CD4-positive, alpha-beta T cell (primary cell): Measurements from ENCODE around the gene KCNJ5. TPM values are rescaled to one million over a fixed set of nuclear protein-coding genes. Genes with fewer than 3 reads are reported as not detected.

Source experiments
- ATAC-seq: fragments of 200-7000 bp; cut with Tn5 transposase; one replicate; pipeline ENCODE4 v1.10.0; 2022; ENCODE audit warnings: mild to moderate bottlenecking; ENCODE audit not compliant: poor library complexity
- CTCF ChIA-PET: fragments of 350-600 bp; sonication (Branson Sonifier 250); formaldehyde crosslinking; loops from one replicate; lab custom pipeline; 2021; ENCODE audit warnings: antibody characterized with exemption, inconsistent platforms; lab: Charles Lee
- POLR2A ChIA-PET: fragments of 350-600 bp; sonication (Branson Sonifier 250); formaldehyde crosslinking; loops from one replicate; lab custom pipeline; 2021; ENCODE audit warnings: antibody characterized with exemption, inconsistent platforms; lab: Charles Lee
- DNase-seq, 14 experiments: peaks; one replicate each; pipeline ENCODE4 v3.0.0-alpha.2; 2013 to 2020; ENCODE audit warnings: mixed read lengths in 2 of 14
- H3K27ac ChIP-seq, 2 donors: one replicate each; pipeline versions ENCODE4 v1.5.1 to v1.7.0; 2013; ENCODE audit warnings: low read length in 2 of 2, low read depth in 1 of 2, mild to moderate bottlenecking in 1 of 2
- H3K27me3 ChIP-seq, 2 experiments: 1 replicate in 1 of 2; 2 replicates in 1 of 2; pipeline versions ENCODE4 v1.6.1 to v1.7.0; 2013; ENCODE audit warnings: low read length in 2 of 2, control low read depth in 1 of 2, mild to moderate bottlenecking in 1 of 2, moderate library complexity in 1 of 2; ENCODE audit not compliant: insufficient read depth in 2 of 2, control insufficient read depth in 1 of 2
- H3K36me3 ChIP-seq: one replicate; pipeline ENCODE4 v1.6.1; 2013; ENCODE audit warnings: low read length, control low read depth; ENCODE audit not compliant: insufficient read depth
- H3K4me1 ChIP-seq: one replicate; pipeline ENCODE4 v1.6.1; 2013; ENCODE audit warnings: low read length, control low read depth; ENCODE audit not compliant: insufficient read depth
- H3K4me3 ChIP-seq: one replicate; pipeline ENCODE4 v1.5.1; 2013; ENCODE audit warnings: mild to moderate bottlenecking, low read length, moderate library complexity
- H3K9me3 ChIP-seq, 2 experiments: 1 replicate in 1 of 2; 2 replicates in 1 of 2; pipeline versions ENCODE4 v1.6.1 to v1.7.0; 2013; ENCODE audit warnings: low read length in 2 of 2, mild to moderate bottlenecking in 2 of 2, control low read depth in 1 of 2, moderate library complexity in 1 of 2; ENCODE audit not compliant: control insufficient read depth in 1 of 2, insufficient read depth in 1 of 2
- H3K27ac Mint-ChIP-seq: one replicate; pipeline ENCODE4 v1.8.0; 2020; ENCODE audit warnings: mixed read lengths
- H3K27me3 Mint-ChIP-seq: one replicate; pipeline ENCODE4 v1.8.0; 2021; ENCODE audit warnings: mixed read lengths
- H3K36me3 Mint-ChIP-seq: one replicate; pipeline ENCODE4 v1.8.0; 2021; ENCODE audit warnings: low read depth, mixed read lengths
- H3K4me1 Mint-ChIP-seq: one replicate; pipeline ENCODE4 v1.8.0; 2021; ENCODE audit warnings: low read depth, mixed read lengths
- H3K4me3 Mint-ChIP-seq: one replicate; pipeline ENCODE4 v1.8.0; 2020; ENCODE audit warnings: mild to moderate bottlenecking, mixed read lengths
- H3K9me3 Mint-ChIP-seq: one replicate; pipeline ENCODE4 v1.8.0; 2020; ENCODE audit warnings: mixed read lengths
- intact Hi-C, 2 experiments: fragments of 100-400 bp; cut with DNase I in 1 of 2; cut with micrococcal nuclease in 1 of 2; formaldehyde crosslinking; loops; one replicate each; pipeline versions ENCODE4 v1.15.1 to v1.9.0; 2023 to 2025; cut with DNase I, micrococcal nuclease
- total RNA-seq, 174 experiments: library from RNA in 2 of 174; stranded (reverse) in 2 of 174; gene quantifications; one replicate each; pipeline ENCODE4 v1.2.3 and lab custom pipeline; 2021 to 2026
- TF ChIP-seq, protein P1 (sequence below): fragments of 200-600 bp; IDR thresholded peaks from one replicate; pipeline ENCODE4 v1.8.0; 2022; ENCODE audit warnings: antibody characterized with exemption, mild to moderate bottlenecking

KCNJ5 gene
- total RNA-seq, 2 experiments from 2014 or later, result 0.05 TPM; not detected in 1

DNA sequence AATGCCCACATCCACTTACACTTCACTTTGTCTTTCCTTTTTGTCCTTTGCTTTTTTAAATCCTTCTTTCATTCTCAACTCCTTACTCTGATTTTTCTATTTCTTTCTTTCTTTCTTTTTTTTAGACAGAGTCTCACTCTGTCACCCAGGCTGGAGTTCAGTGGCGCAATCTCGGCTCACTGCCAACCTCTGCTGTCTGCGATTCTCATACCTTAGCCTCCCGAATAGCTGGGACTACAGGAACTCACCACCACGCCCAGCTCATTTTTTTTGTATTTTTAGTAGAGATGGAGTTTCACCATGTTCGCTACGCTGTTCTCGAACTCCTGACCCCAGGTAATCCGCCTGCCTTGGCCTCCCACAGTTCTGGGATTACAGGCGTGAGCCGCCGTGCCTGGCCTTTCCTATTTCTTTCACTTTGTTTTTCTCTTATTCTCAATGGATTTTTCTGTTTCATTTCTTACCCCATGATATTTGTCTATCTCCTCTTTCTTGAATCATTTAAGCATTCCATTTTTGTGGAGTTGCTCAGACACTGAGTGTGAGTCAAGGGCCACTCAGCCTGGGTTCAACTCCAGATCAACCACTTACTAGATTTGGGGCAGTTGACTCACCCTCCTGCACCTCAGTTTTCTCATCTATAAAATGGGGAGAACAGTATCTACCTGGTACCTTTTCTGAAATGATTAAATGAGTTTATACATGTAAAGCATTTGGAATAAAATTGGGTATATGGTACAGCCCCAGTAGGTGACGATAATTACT lies 7.6 kb downstream of the KCNJ5 start:
- Histone ChIP-seq H3K4me1 (no peaks in the 10 kb centered on the region), H3K4me3 (no peak overlapping the region), H3K36me3 (no peaks in the 10 kb centered on the region), H3K27ac (no peak overlapping the region), H3K9me3 (no peaks in the 10 kb centered on the region), H3K27me3 (no peaks in the 10 kb centered on the region)
- ATAC-seq (no peak), DNase-seq (no peak)
- no peak overlapping the region for H3K4me3 Mint-ChIP-seq
- peaks cover 5% of the 10 kb centered on the region for H3K27me3 Mint-ChIP-seq
- H3K9me3 Mint-ChIP-seq, result no peaks in the 10 kb centered on the region
- H3K27ac Mint-ChIP-seq, result no peak overlapping the region
- H3K4me1 Mint-ChIP-seq, result peaks cover 5% of the 10 kb centered on the region
- H3K36me3 Mint-ChIP-seq, result no peaks in the 10 kb centered on the region
- ChIA-PET CTCF (no interaction called here), POLR2A (no interaction called here)
- TF ChIP-seq, protein P1, sequence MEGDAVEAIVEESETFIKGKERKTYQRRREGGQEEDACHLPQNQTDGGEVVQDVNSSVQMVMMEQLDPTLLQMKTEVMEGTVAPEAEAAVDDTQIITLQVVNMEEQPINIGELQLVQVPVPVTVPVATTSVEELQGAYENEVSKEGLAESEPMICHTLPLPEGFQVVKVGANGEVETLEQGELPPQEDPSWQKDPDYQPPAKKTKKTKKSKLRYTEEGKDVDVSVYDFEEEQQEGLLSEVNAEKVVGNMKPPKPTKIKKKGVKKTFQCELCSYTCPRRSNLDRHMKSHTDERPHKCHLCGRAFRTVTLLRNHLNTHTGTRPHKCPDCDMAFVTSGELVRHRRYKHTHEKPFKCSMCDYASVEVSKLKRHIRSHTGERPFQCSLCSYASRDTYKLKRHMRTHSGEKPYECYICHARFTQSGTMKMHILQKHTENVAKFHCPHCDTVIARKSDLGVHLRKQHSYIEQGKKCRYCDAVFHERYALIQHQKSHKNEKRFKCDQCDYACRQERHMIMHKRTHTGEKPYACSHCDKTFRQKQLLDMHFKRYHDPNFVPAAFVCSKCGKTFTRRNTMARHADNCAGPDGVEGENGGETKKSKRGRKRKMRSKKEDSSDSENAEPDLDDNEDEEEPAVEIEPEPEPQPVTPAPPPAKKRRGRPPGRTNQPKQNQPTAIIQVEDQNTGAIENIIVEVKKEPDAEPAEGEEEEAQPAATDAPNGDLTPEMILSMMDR, result no peak
- intact Hi-C loops, result no loop called here

DNA sequence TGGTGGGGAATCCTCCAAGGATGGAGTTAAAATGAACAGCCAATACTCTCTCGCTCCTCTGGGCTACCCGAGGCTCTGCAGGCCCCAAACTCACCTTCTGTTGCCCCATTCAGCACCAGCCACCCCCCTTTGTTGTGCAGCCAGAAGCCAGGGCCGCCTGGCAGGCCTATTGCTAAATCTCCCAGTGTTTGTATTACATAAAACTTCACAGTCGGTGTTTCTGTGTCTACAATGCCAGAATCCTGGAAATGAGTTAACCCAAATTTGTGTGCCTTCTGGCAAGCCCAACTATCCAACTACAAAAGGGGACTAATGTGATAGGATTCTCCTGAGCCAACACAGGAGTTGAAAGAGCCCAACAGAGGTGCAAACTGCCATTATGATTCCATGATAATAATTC lies 9.3 kb downstream of the KCNJ5 start:
- TF ChIP-seq, protein P1, result no peak
- no peak overlapping the region for H3K4me3 ChIP-seq
- intact Hi-C loops, result no loop called here
- DNase-seq (no peak), ATAC-seq (no peak)
- ChIA-PET POLR2A (no interaction called here), CTCF (no interaction called here)
- no peaks in the 10 kb centered on the region for H3K36me3 ChIP-seq
- H3K36me3 Mint-ChIP-seq, result no peaks in the 10 kb centered on the region
- H3K4me1 Mint-ChIP-seq, result peaks cover 17% of the 10 kb centered on the region
- H3K9me3 ChIP-seq, result no peaks in the 10 kb centered on the region
- H3K27ac Mint-ChIP-seq, result no peak overlapping the region
- peaks cover 15% of the 10 kb centered on the region for H3K27me3 Mint-ChIP-seq
- peaks cover 0 to 7% of the 10 kb centered on the region in 2 experiments for H3K27me3 ChIP-seq
- H3K4me3 Mint-ChIP-seq, result no peak overlapping the region
- no peaks in the 10 kb centered on the region for H3K9me3 Mint-ChIP-seq
- no peak overlapping the region for H3K27ac ChIP-seq
- H3K4me1 ChIP-seq, result peaks cover 6% of the 10 kb centered on the region

DNA sequence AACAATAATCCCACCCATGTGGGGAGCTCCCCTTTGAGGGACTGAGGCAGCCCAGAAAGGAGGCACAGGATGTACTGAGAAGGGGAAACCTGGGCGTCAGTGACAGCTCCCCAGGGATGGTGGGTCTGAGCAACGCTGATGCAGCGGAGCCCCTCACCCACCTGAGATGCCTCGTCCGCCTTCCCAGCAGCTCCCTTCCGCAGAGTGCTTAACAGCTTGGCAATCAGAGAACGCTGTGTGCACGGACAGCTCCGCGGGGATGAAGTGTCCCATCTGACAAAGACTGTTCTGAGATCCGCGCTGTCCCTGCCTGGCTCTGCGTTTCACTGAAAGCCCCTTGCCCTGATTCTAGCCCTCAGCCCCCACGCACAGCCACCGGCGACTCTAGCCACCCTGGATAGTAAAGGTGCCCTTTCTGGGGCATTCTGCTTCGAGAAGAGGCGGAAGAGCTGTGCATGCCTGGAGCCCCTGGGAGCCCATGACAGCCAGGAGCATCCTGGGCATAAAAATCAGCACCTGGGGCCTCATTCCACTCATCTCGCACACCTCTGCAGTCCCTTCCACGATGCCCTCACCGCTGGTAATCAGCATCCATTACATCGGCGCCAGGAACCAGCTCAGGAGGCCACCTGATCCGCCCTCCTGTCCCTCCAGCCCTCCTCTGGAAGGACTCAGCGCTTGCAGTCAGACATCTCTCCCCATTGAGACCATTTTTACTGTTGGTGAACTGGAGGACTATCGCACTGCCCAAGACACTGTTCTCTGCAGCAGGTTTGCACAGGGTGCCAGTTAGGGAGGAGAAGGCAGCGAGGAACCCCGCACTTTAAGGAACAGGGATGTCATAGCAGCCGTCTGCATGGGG lies 10.7 kb downstream of the KCNJ5 start:
- no peak overlapping the region for H3K27ac Mint-ChIP-seq

More for the DNA sequence above, 10.7 kb downstream of the KCNJ5 start:
- ATAC-seq (no peak), DNase-seq (no peak)
- H3K4me1 ChIP-seq, result peaks cover 16% of the 10 kb centered on the region
- Mint-ChIP-seq H3K27me3 (peaks cover 22% of the 10 kb centered on the region), H3K4me1 (peaks cover 27% of the 10 kb centered on the region), H3K4me3 (no peak overlapping the region), H3K36me3 (no peaks in the 10 kb centered on the region), H3K9me3 (no peaks in the 10 kb centered on the region)
- ChIA-PET POLR2A (interaction anchor here (0.7 kb wide), 1 partner anchor 30 kb away, joined by 3 read pairs; no protein-coding TSS in a partner anchor), CTCF (no interaction called here)
- intact Hi-C loops, result no loop called here
- H3K9me3 ChIP-seq, result no peaks in the 10 kb centered on the region
- no peak overlapping the region for H3K4me3 ChIP-seq
- TF ChIP-seq, protein P1, result no peak
- H3K27me3 ChIP-seq, result peaks cover 5 to 7% of the 10 kb centered on the region in 2 experiments
- no peak overlapping the region for H3K27ac ChIP-seq
- H3K36me3 ChIP-seq, result no peaks in the 10 kb centered on the region
